Mucosa of rectum (tissue), 2 donors: ENCODE results near the gene MIS18BP1.

Experiments
- H3K27ac ChIP-seq, 2 donors: one replicate each; pipeline ENCODE4 v1.7.0; 2013; ENCODE audit warnings: inconsistent platforms in 2 of 2, low read depth in 2 of 2, low read length in 2 of 2
- H3K27me3 ChIP-seq, 2 donors: one replicate each; pipeline ENCODE4 v1.7.0; 2013; ENCODE audit warnings: low read length in 2 of 2; ENCODE audit not compliant: control insufficient read depth in 2 of 2, insufficient read depth in 2 of 2
- H3K36me3 ChIP-seq, 2 donors: one replicate each; pipeline ENCODE4 v1.7.0; 2013; ENCODE audit warnings: low read length in 2 of 2; ENCODE audit not compliant: control insufficient read depth in 2 of 2, insufficient read depth in 2 of 2
- H3K4me1 ChIP-seq, 2 donors: one replicate each; pipeline ENCODE4 v1.7.0; 2013; ENCODE audit warnings: low read length in 2 of 2, mild to moderate bottlenecking in 1 of 2; ENCODE audit not compliant: control insufficient read depth in 2 of 2, insufficient read depth in 2 of 2
- H3K4me3 ChIP-seq, 2 donors: one replicate each; pipeline ENCODE4 v1.7.0; 2013; ENCODE audit warnings: low read length in 2 of 2
- H3K9ac ChIP-seq, 2 donors: one replicate each; pipeline ENCODE4 v1.7.0; 2013; ENCODE audit warnings: low read length in 2 of 2, low read depth in 1 of 2, mild to moderate bottlenecking in 1 of 2
- H3K9me3 ChIP-seq, 2 donors: one replicate each; pipeline ENCODE4 v1.7.0; 2013; ENCODE audit warnings: low read length in 2 of 2; ENCODE audit not compliant: control insufficient read depth in 2 of 2
- donor health status: healthy.
- donor health status: Normal muscosa, but diverticular disease.

MIS18BP1 gene

DNA sequence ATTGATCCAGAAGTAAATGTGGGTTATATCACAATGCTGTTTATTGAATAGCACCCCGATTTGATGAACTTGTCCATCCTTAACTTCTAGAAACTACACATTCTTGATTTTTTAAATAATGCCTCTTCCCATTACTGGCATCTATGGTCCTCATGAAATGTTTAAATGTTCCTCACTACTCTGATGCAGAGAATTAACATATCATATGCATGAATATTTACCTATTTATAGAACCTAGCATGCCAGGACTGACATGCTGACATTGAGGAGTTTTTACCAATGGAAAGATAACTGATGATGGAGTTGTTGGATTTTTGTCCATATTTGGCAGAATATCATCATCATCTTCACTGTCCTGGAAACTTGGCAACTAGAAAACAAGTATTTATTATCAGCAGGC, 42.8 kb downstream of the MIS18BP1 start:
- Histone ChIP-seq H3K36me3 (peaks cover 15 to 25% of the 10 kb centered on the region in 2 donors), H3K4me3 (no peak overlapping the region), H3K27me3 (no peaks in the 10 kb centered on the region), H3K9me3 (no peaks in the 10 kb centered on the region), H3K9ac (no peak overlapping the region), H3K4me1 (no peaks in the 10 kb centered on the region), H3K27ac (no peak overlapping the region)

DNA sequence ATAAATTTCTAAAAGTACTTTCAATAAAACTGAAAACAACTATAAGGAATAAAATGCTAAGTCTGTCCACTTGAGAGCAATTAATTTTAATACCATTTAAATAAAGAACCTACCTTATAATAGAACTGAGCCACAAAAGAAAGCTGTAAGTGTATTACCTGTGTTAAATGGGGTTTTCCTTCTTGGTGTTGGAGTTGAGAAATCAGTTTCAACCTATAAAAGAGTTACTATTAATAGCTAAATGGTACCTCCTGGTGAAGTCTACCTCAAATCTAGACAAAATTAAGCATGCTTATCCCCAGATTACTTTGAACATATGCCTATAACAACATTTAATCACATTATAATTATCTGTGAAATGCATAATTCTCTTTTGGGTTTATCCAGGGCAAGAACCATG, 48.8 kb downstream of the MIS18BP1 start:
- Histone ChIP-seq H3K4me3 (no peak overlapping the region), H3K36me3 (peaks cover 7 to 9% of the 10 kb centered on the region in 2 donors), H3K9ac (no peak overlapping the region), H3K27ac (no peak overlapping the region), H3K27me3 (no peaks in the 10 kb centered on the region), H3K4me1 (no peaks in the 10 kb centered on the region), H3K9me3 (no peaks in the 10 kb centered on the region)

DNA sequence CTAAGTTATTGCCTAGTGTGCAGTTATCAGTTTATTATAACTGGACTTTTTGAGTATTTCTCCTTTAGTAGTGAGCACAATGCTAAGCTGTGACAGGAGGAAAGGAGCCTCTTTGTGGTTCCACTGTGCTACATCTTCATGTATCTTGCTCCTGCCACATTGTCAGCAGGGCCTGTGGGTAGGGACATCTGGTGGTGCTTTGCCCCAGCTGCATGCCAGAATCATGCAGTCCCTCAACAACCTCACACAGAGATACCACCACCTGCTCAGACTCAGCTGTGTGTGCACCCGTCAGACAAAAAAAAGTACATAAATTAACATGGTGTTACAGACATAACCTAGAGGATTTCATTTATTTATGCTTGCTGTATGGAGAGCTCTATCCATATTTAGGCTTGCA, 51.1 kb downstream of the MIS18BP1 start:
- Histone ChIP-seq H3K9me3 (no peaks in the 10 kb centered on the region), H3K36me3 (peaks cover 3 to 7% of the 10 kb centered on the region in 2 donors), H3K27me3 (no peaks in the 10 kb centered on the region), H3K4me3 (no peak overlapping the region), H3K4me1 (no peaks in the 10 kb centered on the region), H3K27ac (no peak overlapping the region), H3K9ac (no peak overlapping the region)

DNA sequence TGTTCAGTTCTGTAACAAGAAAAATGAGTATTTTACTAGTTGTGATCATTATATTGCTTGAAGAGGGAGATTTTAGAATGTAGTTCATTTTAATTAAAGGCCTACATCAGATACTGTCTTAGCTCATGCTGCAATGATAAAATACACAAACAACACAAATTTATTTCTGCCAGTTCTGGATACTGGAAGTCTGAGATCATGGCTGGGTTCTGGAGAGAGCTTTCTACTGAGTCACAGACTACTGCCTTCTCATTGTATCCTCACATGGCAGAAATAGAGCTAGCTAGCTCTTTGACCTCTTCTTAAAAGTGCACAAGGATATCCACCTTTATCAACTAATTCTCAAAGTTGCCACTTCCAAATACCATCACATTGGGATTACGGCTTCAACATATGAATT, 53.8 kb downstream of the MIS18BP1 start:
- Histone ChIP-seq H3K9ac (no peak overlapping the region), H3K36me3 (no peaks in the 10 kb centered on the region), H3K27ac (no peak overlapping the region), H3K27me3 (no peaks in the 10 kb centered on the region), H3K9me3 (no peaks in the 10 kb centered on the region), H3K4me3 (no peak overlapping the region), H3K4me1 (no peaks in the 10 kb centered on the region)

DNA sequence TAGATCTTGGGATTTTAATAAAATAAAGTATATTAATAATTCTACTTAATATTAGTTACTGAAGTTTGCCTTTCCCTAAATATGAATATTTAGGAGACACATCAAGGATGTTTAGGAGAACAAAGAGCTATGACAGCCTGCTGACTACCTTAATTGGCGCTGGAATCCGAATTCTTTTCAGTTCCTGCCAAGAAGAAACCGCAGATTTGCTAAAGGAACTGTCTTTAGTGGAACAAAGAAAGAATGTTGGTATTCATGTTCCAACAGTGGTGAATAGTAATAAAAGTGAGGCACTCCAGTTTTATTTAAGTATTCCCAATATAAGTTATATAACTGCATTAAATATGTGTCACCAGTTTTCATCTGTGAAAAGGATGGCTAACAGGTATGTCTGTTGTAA, 54.5 kb downstream of the MIS18BP1 start:
- no peaks in the 10 kb centered on the region for H3K9me3 ChIP-seq
- H3K4me1 ChIP-seq = no peaks in the 10 kb centered on the region
- H3K27me3 ChIP-seq = no peaks in the 10 kb centered on the region
- no peak overlapping the region for H3K4me3 ChIP-seq
- no peak overlapping the region for H3K27ac ChIP-seq
- no peaks in the 10 kb centered on the region for H3K36me3 ChIP-seq
- no peak overlapping the region for H3K9ac ChIP-seq

DNA sequence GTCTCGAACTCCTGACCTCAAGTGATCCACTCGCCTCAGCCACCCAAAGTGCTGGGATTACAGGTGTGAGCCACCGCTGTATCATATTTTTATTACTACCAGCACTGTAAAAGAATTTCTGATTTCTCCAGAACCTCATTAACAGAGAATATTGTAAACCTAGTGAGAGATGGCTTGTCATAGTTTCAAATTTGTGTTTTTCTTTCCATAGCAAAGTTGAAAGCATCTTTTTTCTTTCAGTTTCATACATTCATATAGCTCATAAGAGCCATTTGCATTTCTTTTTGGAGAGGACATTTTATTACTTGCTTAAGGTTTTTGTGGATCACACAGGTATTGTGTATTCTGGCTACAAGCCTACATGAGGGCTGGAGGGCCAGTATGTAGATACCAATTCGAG, 58.0 kb downstream of the MIS18BP1 start:
- Histone ChIP-seq H3K9me3 (no peaks in the 10 kb centered on the region), H3K4me3 (no peak overlapping the region), H3K4me1 (no peaks in the 10 kb centered on the region), H3K9ac (no peak overlapping the region), H3K27ac (no peak overlapping the region), H3K36me3 (no peaks in the 10 kb centered on the region), H3K27me3 (no peaks in the 10 kb centered on the region)

DNA sequence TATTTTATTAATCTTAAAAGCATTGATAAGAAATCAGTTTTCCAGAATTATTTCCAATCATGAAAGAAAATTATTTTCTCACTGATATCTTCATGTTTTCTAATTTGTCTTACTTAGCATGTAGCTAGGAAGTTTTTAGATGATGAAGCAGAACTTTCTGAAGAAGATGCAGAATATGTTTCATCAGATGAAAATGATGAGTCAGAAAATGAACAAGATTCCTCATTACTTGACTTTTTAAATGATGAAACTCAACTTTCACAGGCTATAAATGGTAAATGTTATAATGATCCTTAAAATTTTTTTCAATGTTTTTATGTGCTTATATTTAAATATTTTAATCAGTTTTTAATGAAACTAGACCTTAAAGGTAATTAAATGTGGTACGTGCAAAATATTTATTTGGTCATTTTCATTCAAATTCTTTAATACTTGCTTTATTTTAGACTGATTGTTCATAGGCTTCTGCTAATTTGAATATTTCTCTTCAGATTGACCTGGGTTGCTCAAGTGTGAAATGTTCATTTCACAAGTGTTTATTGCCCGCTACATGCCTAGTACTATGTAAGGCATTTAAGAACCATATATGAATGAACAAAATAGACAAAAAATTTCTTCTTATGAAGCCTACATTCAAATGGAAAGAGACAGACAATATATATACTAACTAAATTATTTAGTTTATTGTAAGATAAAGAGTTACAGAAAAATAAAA, 67.7 kb downstream of the MIS18BP1 start:
- H3K9ac ChIP-seq = no peak overlapping the region
- no peak overlapping the region for H3K27ac ChIP-seq
- no peaks in the 10 kb centered on the region for H3K4me1 ChIP-seq
- H3K4me3 ChIP-seq = no peak overlapping the region
- peaks cover 0 to 4% of the 10 kb centered on the region in 2 donors for H3K36me3 ChIP-seq
- no peaks in the 10 kb centered on the region for H3K27me3 ChIP-seq
- H3K9me3 ChIP-seq = no peaks in the 10 kb centered on the region

DNA sequence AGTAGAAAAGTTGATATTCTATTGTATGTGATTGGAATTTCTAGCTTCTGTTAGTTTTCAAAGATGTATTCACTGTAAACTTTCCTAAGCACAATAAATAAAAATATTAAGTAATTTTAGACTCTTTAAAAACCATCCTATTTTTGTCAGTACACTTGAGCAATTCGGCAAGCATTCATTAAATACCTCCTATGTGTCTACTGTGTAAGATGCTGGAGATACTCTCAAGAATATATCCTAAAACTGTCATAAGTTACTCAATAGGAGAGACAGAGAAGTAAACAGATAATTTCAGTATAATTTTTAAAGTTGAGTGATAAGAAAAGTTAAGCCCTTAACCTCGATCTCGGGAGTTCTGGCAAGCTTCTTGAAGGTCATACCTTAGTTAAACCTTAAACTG, 71.2 kb downstream of the MIS18BP1 start:
- H3K27me3 ChIP-seq = no peaks in the 10 kb centered on the region
- H3K27ac ChIP-seq = no peak overlapping the region
- H3K4me3 ChIP-seq = no peak overlapping the region
- no peaks in the 10 kb centered on the region for H3K4me1 ChIP-seq
- H3K36me3 ChIP-seq = no peaks in the 10 kb centered on the region
- H3K9me3 ChIP-seq = no peaks in the 10 kb centered on the region
- H3K9ac ChIP-seq = no peak overlapping the region

DNA sequence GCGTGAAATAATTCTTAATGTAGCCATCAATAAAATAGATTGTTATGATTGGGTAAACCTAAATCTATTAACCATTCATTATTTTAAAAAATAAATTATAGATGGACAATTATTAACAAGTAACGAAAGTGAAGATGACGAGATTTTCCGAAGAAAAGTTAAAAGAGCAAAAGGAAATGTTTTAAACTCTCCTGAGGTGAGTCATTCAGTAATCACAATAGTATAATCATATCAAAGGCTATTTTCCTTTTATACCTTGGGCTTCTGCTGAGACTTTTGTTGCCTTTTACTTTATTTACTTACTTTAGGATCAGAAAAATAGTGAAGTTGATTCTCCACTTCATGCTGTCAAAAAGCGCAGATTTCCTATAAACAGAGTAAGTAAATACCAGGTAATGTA, 71.7 kb downstream of the MIS18BP1 start:
- Histone ChIP-seq H3K27ac (no peak overlapping the region), H3K27me3 (no peaks in the 10 kb centered on the region), H3K36me3 (no peaks in the 10 kb centered on the region)

DNA sequence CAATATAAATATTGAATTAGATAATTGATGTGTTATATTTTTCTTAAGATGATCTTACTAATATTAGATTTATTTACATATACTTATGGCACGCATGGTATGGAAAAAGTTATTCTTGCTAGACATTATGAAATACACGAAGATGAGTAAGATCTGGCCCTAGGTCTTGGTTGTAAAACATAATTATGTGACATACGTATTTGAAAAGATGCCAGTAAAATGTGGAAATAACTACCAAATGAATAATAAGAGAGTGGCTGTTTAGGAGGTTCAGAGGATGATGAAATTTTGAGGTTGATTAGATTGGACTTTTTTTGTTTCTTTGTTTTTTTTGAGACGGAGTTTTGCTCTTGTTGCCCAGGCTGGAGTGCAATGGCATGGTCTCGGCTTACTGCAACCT, 75.9 kb downstream of the MIS18BP1 start:
- Histone ChIP-seq H3K9ac (no peak overlapping the region), H3K27ac (no peak overlapping the region), H3K4me3 (no peak overlapping the region), H3K9me3 (no peaks in the 10 kb centered on the region), H3K36me3 (no peaks in the 10 kb centered on the region), H3K4me1 (no peaks in the 10 kb centered on the region), H3K27me3 (no peaks in the 10 kb centered on the region)

More for the DNA sequence above, 71.7 kb downstream of the MIS18BP1 start:
- H3K4me1 ChIP-seq = no peaks in the 10 kb centered on the region
- no peak overlapping the region for H3K9ac ChIP-seq
- no peaks in the 10 kb centered on the region for H3K9me3 ChIP-seq
- H3K4me3 ChIP-seq = no peak overlapping the region

DNA sequence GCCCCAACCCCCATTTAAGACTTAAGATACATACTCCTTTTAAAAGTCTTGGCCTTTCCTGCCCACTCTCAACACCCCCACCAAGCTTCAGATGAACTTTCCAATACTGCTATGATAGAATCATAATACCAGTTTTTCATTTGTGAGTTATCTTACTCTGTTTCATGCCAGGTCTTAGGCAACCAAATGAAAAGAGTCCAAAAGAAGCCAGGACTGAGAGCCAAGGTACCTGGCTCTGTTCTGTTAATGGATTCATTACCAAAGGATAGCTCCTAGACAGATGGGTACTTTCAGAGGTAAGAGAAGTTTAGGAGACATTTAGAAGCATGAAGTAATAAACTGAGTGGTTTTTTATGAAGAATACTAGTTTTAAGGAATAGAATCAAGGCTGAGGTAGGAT, 83.1 kb downstream of the MIS18BP1 start:
- Histone ChIP-seq H3K9me3 (no peaks in the 10 kb centered on the region), H3K36me3 (peaks cover 0 to 3% of the 10 kb centered on the region in 2 donors), H3K4me1 (no peaks in the 10 kb centered on the region), H3K9ac (no peak overlapping the region), H3K4me3 (no peak overlapping the region), H3K27ac (no peak overlapping the region), H3K27me3 (no peaks in the 10 kb centered on the region)
